ENCODE measurements around the gene ZNF428.

Gene ZNF428

GRCh38 chr19:43648633-43649032, 29.2 kb upstream of the ZNF428 start:
- H2BK120ac ChIP-seq (ENCODE audit: insufficient read depth, low read length, poor library complexity), result no peak overlapping the region
- H3K27me3 ChIP-seq (ENCODE audit: insufficient read depth, low read length), result no peaks in the 10 kb centered on the region

DNA sequence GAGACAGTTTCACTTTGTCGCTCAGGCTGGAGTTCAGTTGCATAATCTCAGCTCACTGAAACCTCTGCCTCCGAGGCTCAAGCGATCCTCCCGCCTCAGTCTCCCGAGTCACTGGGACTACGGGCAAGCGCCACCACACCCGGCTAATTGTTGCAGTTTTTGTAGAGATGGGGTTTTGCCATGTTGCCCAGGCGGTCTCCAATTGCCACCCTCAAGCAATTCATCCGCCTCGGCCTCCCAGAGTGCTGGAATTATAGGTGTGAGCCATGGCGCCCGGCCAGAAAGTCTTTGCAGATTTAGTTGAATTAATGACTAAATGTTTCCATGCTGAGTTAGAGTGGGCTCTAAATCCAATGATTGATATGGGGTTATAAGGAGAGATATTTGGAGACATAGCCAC, 24.8 kb upstream of the ZNF428 start:
- no peak overlapping the region for H3K14ac ChIP-seq (ENCODE audit: low read length)
- no peak overlapping the region for H3K9ac ChIP-seq (ENCODE audit: low read length)
- H4K91ac ChIP-seq (ENCODE audit: low read depth, low read length), result no peak overlapping the region
- H3K4me3 ChIP-seq (ENCODE audit: low read depth, low read length), result no peak overlapping the region
- H3K23ac ChIP-seq (ENCODE audit: low read length), result no peak overlapping the region
- no peaks in the 10 kb centered on the region for H3K79me1 ChIP-seq (ENCODE audit: low read length)
- no peak overlapping the region for H2AFZ ChIP-seq (ENCODE audit: insufficient read depth, low read length, poor library complexity)
- H3K27ac ChIP-seq (ENCODE audit: low read depth, low read length), result no peak overlapping the region
- H3K4me1 ChIP-seq (ENCODE audit: control insufficient read depth in 1 of 2, insufficient read depth in 2 of 2, low read length in 2 of 2), result peaks cover 0 to 5% of the 10 kb centered on the region in 2 experiments
- peaks cover 12% of the 10 kb centered on the region for H3K27me3 ChIP-seq (ENCODE audit: insufficient read depth, low read length)
- no peak overlapping the region for H3K18ac ChIP-seq (ENCODE audit: low read length)
- H3K79me2 ChIP-seq (ENCODE audit: control insufficient read depth, insufficient read depth, low read length, poor library complexity), result no peaks in the 10 kb centered on the region
- peaks cover 5 to 9% of the 10 kb centered on the region in 2 experiments for H3K36me3 ChIP-seq (ENCODE audit: control insufficient read depth in 1 of 2, insufficient read depth in 2 of 2, low read length in 2 of 2)
- H2BK12ac ChIP-seq (ENCODE audit: low read length), result no peak overlapping the region
- H4K8ac ChIP-seq (ENCODE audit: low read depth, low read length), result no peak overlapping the region
- no peak overlapping the region for H3K4ac ChIP-seq (ENCODE audit: low read depth, low read length)
- H4K12ac ChIP-seq (ENCODE audit: low read depth, low read length), result no peak overlapping the region
- H3K9me3 ChIP-seq (ENCODE audit: insufficient read depth, low read depth, low read length), result peaks cover 7% of the 10 kb centered on the region
- H2AK5ac ChIP-seq (ENCODE audit: low read length), result no peak overlapping the region
- no peak overlapping the region for H2BK5ac ChIP-seq (ENCODE audit: low read depth, low read length, poor library complexity)
- H2BK120ac ChIP-seq (ENCODE audit: insufficient read depth, low read length, poor library complexity), result no peak overlapping the region
- DNase-seq, result no peak
- no CpG with 5 or more reads among the region's 13 CpGs for WGBS (ENCODE audit: extremely low coverage, insufficient coverage, insufficient read length)
- no peak overlapping the region for H3K4me2 ChIP-seq (ENCODE audit: low read length)

More at GRCh38 chr19:43648633-43649032, 29.2 kb upstream of the ZNF428 start:
- WGBS (ENCODE audit: extremely low coverage, insufficient coverage, insufficient read length), result no CpG with 5 or more reads among the region's 6 CpGs
- Histone ChIP-seq H3K9me3 (ENCODE audit: insufficient read depth, low read depth, low read length) (peaks cover 2% of the 10 kb centered on the region), H3K27ac (ENCODE audit: low read depth, low read length) (no peak overlapping the region), H4K12ac (ENCODE audit: low read depth, low read length) (no peak overlapping the region), H2BK12ac (ENCODE audit: low read length) (no peak overlapping the region), H4K91ac (ENCODE audit: low read depth, low read length) (no peak overlapping the region), H3K9ac (ENCODE audit: low read length) (no peak overlapping the region), H2AFZ (ENCODE audit: insufficient read depth, low read length, poor library complexity) (no peak overlapping the region), H4K8ac (ENCODE audit: low read depth, low read length) (no peak overlapping the region), H3K36me3 (ENCODE audit: control insufficient read depth in 1 of 2, insufficient read depth in 2 of 2, low read length in 2 of 2) (peaks cover 5 to 9% of the 10 kb centered on the region in 2 experiments), H3K4me1 (ENCODE audit: control insufficient read depth in 1 of 2, insufficient read depth in 2 of 2, low read length in 2 of 2) (no peaks in the 10 kb centered on the region), H3K4ac (ENCODE audit: low read depth, low read length) (no peak overlapping the region), H3K14ac (ENCODE audit: low read length) (no peak overlapping the region), H2AK5ac (ENCODE audit: low read length) (no peak overlapping the region), H3K79me2 (ENCODE audit: control insufficient read depth, insufficient read depth, low read length, poor library complexity) (no peaks in the 10 kb centered on the region), H3K4me3 (ENCODE audit: low read depth, low read length) (no peak overlapping the region), H3K23ac (ENCODE audit: low read length) (no peak overlapping the region), H3K18ac (ENCODE audit: low read length) (no peak overlapping the region), H2BK5ac (ENCODE audit: low read depth, low read length, poor library complexity) (no peak overlapping the region), H3K79me1 (ENCODE audit: low read length) (no peaks in the 10 kb centered on the region), H3K4me2 (ENCODE audit: low read length) (no peak overlapping the region)
- no peak for DNase-seq

GRCh38 chr19:43643326-43643725, 23.9 kb upstream of the ZNF428 start:
- no peak overlapping the region for H4K91ac ChIP-seq (ENCODE audit: low read depth, low read length)
- no peak overlapping the region for H3K4me2 ChIP-seq (ENCODE audit: low read length)
- no peak overlapping the region for H4K12ac ChIP-seq (ENCODE audit: low read depth, low read length)
- no peaks in the 10 kb centered on the region for H3K79me1 ChIP-seq (ENCODE audit: low read length)
- peaks cover 0 to 3% of the 10 kb centered on the region in 2 experiments for H3K36me3 ChIP-seq (ENCODE audit: control insufficient read depth in 1 of 2, insufficient read depth in 2 of 2, low read length in 2 of 2)
- H3K18ac ChIP-seq (ENCODE audit: low read length), result no peak overlapping the region
- peaks cover 0 to 5% of the 10 kb centered on the region in 2 experiments for H3K4me1 ChIP-seq (ENCODE audit: control insufficient read depth in 1 of 2, insufficient read depth in 2 of 2, low read length in 2 of 2)
- H3K27me3 ChIP-seq (ENCODE audit: insufficient read depth, low read length), result peaks cover 20% of the 10 kb centered on the region
- no peak overlapping the region for H2BK12ac ChIP-seq (ENCODE audit: low read length)
- no peak overlapping the region for H3K4me3 ChIP-seq (ENCODE audit: low read depth, low read length)
- H3K9ac ChIP-seq (ENCODE audit: low read length), result no peak overlapping the region
- no peaks in the 10 kb centered on the region for H3K79me2 ChIP-seq (ENCODE audit: control insufficient read depth, insufficient read depth, low read length, poor library complexity)
- H3K14ac ChIP-seq (ENCODE audit: low read length), result no peak overlapping the region
- H3K27ac ChIP-seq (ENCODE audit: low read depth, low read length), result no peak overlapping the region
- no peak overlapping the region for H2AK5ac ChIP-seq (ENCODE audit: low read length)
- H2AFZ ChIP-seq (ENCODE audit: insufficient read depth, low read length, poor library complexity), result no peak overlapping the region
- no peak for DNase-seq
- H3K9me3 ChIP-seq (ENCODE audit: insufficient read depth, low read depth, low read length), result peaks cover 7% of the 10 kb centered on the region
- WGBS (ENCODE audit: extremely low coverage, insufficient coverage, insufficient read length), result no CpG with 5 or more reads among the region's 3 CpGs
- no peak overlapping the region for H2BK120ac ChIP-seq (ENCODE audit: insufficient read depth, low read length, poor library complexity)
- no peak overlapping the region for H3K4ac ChIP-seq (ENCODE audit: low read depth, low read length)
- no peak overlapping the region for H2BK5ac ChIP-seq (ENCODE audit: low read depth, low read length, poor library complexity)
- no peak overlapping the region for H3K23ac ChIP-seq (ENCODE audit: low read length)
- H4K8ac ChIP-seq (ENCODE audit: low read depth, low read length), result no peak overlapping the region

GRCh38 chr19:43642531-43642930, 23.1 kb upstream of the ZNF428 start:
- Histone ChIP-seq H3K4me1 (ENCODE audit: control insufficient read depth in 1 of 2, insufficient read depth in 2 of 2, low read length in 2 of 2) (peaks cover 0 to 5% of the 10 kb centered on the region in 2 experiments), H4K91ac (ENCODE audit: low read depth, low read length) (no peak overlapping the region), H3K27ac (ENCODE audit: low read depth, low read length) (no peak overlapping the region), H3K23ac (ENCODE audit: low read length) (no peak overlapping the region), H2BK12ac (ENCODE audit: low read length) (no peak overlapping the region), H3K27me3 (ENCODE audit: insufficient read depth, low read length) (peaks cover 21% of the 10 kb centered on the region), H3K4ac (ENCODE audit: low read depth, low read length) (no peak overlapping the region), H3K36me3 (ENCODE audit: control insufficient read depth in 1 of 2, insufficient read depth in 2 of 2, low read length in 2 of 2) (no peaks in the 10 kb centered on the region), H3K4me3 (ENCODE audit: low read depth, low read length) (no peak overlapping the region), H3K14ac (ENCODE audit: low read length) (no peak overlapping the region), H3K4me2 (ENCODE audit: low read length) (no peak overlapping the region), H3K79me1 (ENCODE audit: low read length) (no peaks in the 10 kb centered on the region), H4K8ac (ENCODE audit: low read depth, low read length) (no peak overlapping the region), H3K79me2 (ENCODE audit: control insufficient read depth, insufficient read depth, low read length, poor library complexity) (no peaks in the 10 kb centered on the region), H3K9me3 (ENCODE audit: insufficient read depth, low read depth, low read length) (peaks cover 7% of the 10 kb centered on the region), H4K12ac (ENCODE audit: low read depth, low read length) (no peak overlapping the region), H3K18ac (ENCODE audit: low read length) (no peak overlapping the region), H2AK5ac (ENCODE audit: low read length) (no peak overlapping the region), H2AFZ (ENCODE audit: insufficient read depth, low read length, poor library complexity) (no peak overlapping the region), H2BK120ac (ENCODE audit: insufficient read depth, low read length, poor library complexity) (no peak overlapping the region), H2BK5ac (ENCODE audit: low read depth, low read length, poor library complexity) (no peak overlapping the region), H3K9ac (ENCODE audit: low read length) (no peak overlapping the region)
- WGBS (ENCODE audit: extremely low coverage, insufficient coverage, insufficient read length), result no CpG with 5 or more reads among the region's 4 CpGs
- no peak for DNase-seq

Measured in trophoblast cell (in vitro differentiated cells and primary cell).